Skeletal muscle satellite cell (primary cell): ENCODE measurements around the gene MAS1.

ENCODE experiments used
- H3K27me3 ChIP-seq: 2 replicates; pipeline ENCODE4 v1.7.0; 2013; ENCODE audit warnings: low read length; ENCODE audit not compliant: control insufficient read depth, insufficient read depth
- H3K36me3 ChIP-seq: 2 replicates; pipeline ENCODE4 v1.7.0; 2013; ENCODE audit warnings: mild to moderate bottlenecking, control low read depth, low read length; ENCODE audit not compliant: insufficient read depth
- H3K4me1 ChIP-seq: 2 replicates; pipeline ENCODE4 v1.7.0; 2013; ENCODE audit warnings: low read length; ENCODE audit not compliant: control insufficient read depth, insufficient read depth
- H3K4me2 ChIP-seq: 2 replicates; pipeline ENCODE4 v1.7.0; 2013; ENCODE audit warnings: mild to moderate bottlenecking, low read length
- H3K4me3 ChIP-seq: 2 replicates; pipeline ENCODE4 v1.7.0; 2013; ENCODE audit warnings: low read length
- H3K9ac ChIP-seq: 2 replicates; pipeline ENCODE4 v1.7.0; 2013; ENCODE audit warnings: mild to moderate bottlenecking, low read depth, low read length, moderate library complexity
- H3K9me3 ChIP-seq: replicated peaks from 2 replicates; pipeline ENCODE4 v1.7.0; 2013; ENCODE audit warnings: mild to moderate bottlenecking, control low read depth, low read length

Gene MAS1

GRCh38 chr6:159904497-159904911 lies 13.7 kb downstream of the MAS1 start:
- Histone ChIP-seq H3K4me3 (no peak overlapping the region), H3K36me3 (no peaks in the 10 kb centered on the region), H3K9me3 (no peaks in the 10 kb centered on the region), H3K4me1 (peaks cover 22% of the 10 kb centered on the region), H3K27me3 (no peaks in the 10 kb centered on the region), H3K9ac (no peak overlapping the region), H3K4me2 (no peak overlapping the region)

GRCh38 chr6:159906400-159906799 lies 15.6 kb downstream of the MAS1 start:
- no peak overlapping the region for H3K9ac ChIP-seq
- H3K4me1 ChIP-seq: peaks cover 6% of the 10 kb centered on the region
- H3K4me2 ChIP-seq: no peak overlapping the region
- peaks cover 10% of the 10 kb centered on the region for H3K27me3 ChIP-seq
- no peaks in the 10 kb centered on the region for H3K36me3 ChIP-seq
- H3K4me3 ChIP-seq: no peak overlapping the region
- H3K9me3 ChIP-seq: no peaks in the 10 kb centered on the region

GRCh38 chr6:159908535-159908934 lies 17.7 kb downstream of the MAS1 start:
- no peak overlapping the region for H3K9ac ChIP-seq
- H3K27me3 ChIP-seq: peaks cover 10% of the 10 kb centered on the region
- H3K4me3 ChIP-seq: no peak overlapping the region

GRCh38 chr6:159908979-159909378 lies 18.2 kb downstream of the MAS1 start:
- Histone ChIP-seq H3K4me3 (no peak overlapping the region), H3K4me2 (no peak overlapping the region), H3K9me3 (no peaks in the 10 kb centered on the region), H3K36me3 (no peaks in the 10 kb centered on the region), H3K9ac (no peak overlapping the region), H3K4me1 (no peaks in the 10 kb centered on the region), H3K27me3 (peaks cover 12% of the 10 kb centered on the region)

More at GRCh38 chr6:159908535-159908934, 17.7 kb downstream of the MAS1 start:
- Histone ChIP-seq H3K4me1 (no peaks in the 10 kb centered on the region), H3K9me3 (no peaks in the 10 kb centered on the region), H3K36me3 (no peaks in the 10 kb centered on the region), H3K4me2 (no peak overlapping the region)

- peaks cover 13% of the 10 kb centered on the region for H3K27me3 ChIP-seq
These were observed 19.6 kb downstream of the MAS1 start for GRCh38 chr6:159910342-159910741.

GRCh38 chr6:159913375-159913774 lies 22.6 kb downstream of the MAS1 start:
- no peak overlapping the region for H3K4me2 ChIP-seq
- H3K4me1 ChIP-seq: no peaks in the 10 kb centered on the region
- no peaks in the 10 kb centered on the region for H3K36me3 ChIP-seq
- H3K27me3 ChIP-seq: peaks cover 13% of the 10 kb centered on the region
- H3K9ac ChIP-seq: no peak overlapping the region
- no peak overlapping the region for H3K4me3 ChIP-seq
- no peaks in the 10 kb centered on the region for H3K9me3 ChIP-seq

More at GRCh38 chr6:159910342-159910741, 19.6 kb downstream of the MAS1 start:
- H3K9ac ChIP-seq: no peak overlapping the region
- no peaks in the 10 kb centered on the region for H3K36me3 ChIP-seq
- no peak overlapping the region for H3K4me3 ChIP-seq
- H3K9me3 ChIP-seq: no peaks in the 10 kb centered on the region
- no peak overlapping the region for H3K4me2 ChIP-seq
- no peaks in the 10 kb centered on the region for H3K4me1 ChIP-seq

- Histone ChIP-seq H3K9ac (no peak overlapping the region), H3K4me1 (peaks cover 6% of the 10 kb centered on the region), H3K4me2 (no peak overlapping the region), H3K9me3 (no peaks in the 10 kb centered on the region), H3K4me3 (no peak overlapping the region), H3K27me3 (peaks cover 13% of the 10 kb centered on the region), H3K36me3 (no peaks in the 10 kb centered on the region)
These were observed 23.2 kb downstream of the MAS1 start for GRCh38 chr6:159913862-159914564.

- Histone ChIP-seq H3K4me1 (peaks cover 11% of the 10 kb centered on the region), H3K36me3 (no peaks in the 10 kb centered on the region), H3K27me3 (peaks cover 13% of the 10 kb centered on the region), H3K4me3 (no peak overlapping the region), H3K9me3 (no peaks in the 10 kb centered on the region), H3K4me2 (no peak overlapping the region), H3K9ac (no peak overlapping the region)
These were observed 23.8 kb downstream of the MAS1 start for GRCh38 chr6:159914565-159914923.

- Histone ChIP-seq H3K4me3 (no peak overlapping the region), H3K36me3 (no peaks in the 10 kb centered on the region), H3K9ac (no peak overlapping the region), H3K27me3 (peaks cover 9% of the 10 kb centered on the region), H3K4me1 (peaks cover 14% of the 10 kb centered on the region), H3K9me3 (no peaks in the 10 kb centered on the region), H3K4me2 (no peak overlapping the region)
These were observed 24.6 kb downstream of the MAS1 start for GRCh38 chr6:159915397-159915796.

GRCh38 chr6:159916237-159916636 lies 25.4 kb downstream of the MAS1 start:
- Histone ChIP-seq H3K4me3 (no peak overlapping the region), H3K4me2 (no peak overlapping the region), H3K36me3 (no peaks in the 10 kb centered on the region), H3K9ac (no peak overlapping the region), H3K27me3 (peaks cover 3% of the 10 kb centered on the region), H3K9me3 (no peaks in the 10 kb centered on the region), H3K4me1 (peaks cover 14% of the 10 kb centered on the region)

- peaks cover 3% of the 10 kb centered on the region for H3K27me3 ChIP-seq
These were observed 26.0 kb downstream of the MAS1 start for GRCh38 chr6:159916752-159917151.

GRCh38 chr6:159919011-159919511 lies 28.3 kb downstream of the MAS1 start:
- H3K36me3 ChIP-seq: no peaks in the 10 kb centered on the region
- H3K9me3 ChIP-seq: no peaks in the 10 kb centered on the region
- peak overlapping the region; percentile 52 for H3K4me2 ChIP-seq
- peaks cover 14% of the 10 kb centered on the region for H3K4me1 ChIP-seq
- H3K9ac ChIP-seq: peak overlapping the region; percentile 19
- H3K27me3 ChIP-seq: peaks cover under 1% of the 10 kb centered on the region
- no peak overlapping the region for H3K4me3 ChIP-seq

More at GRCh38 chr6:159916752-159917151, 26.0 kb downstream of the MAS1 start:
- Histone ChIP-seq H3K36me3 (no peaks in the 10 kb centered on the region), H3K9ac (no peak overlapping the region), H3K9me3 (no peaks in the 10 kb centered on the region), H3K4me2 (no peak overlapping the region), H3K4me3 (no peak overlapping the region), H3K4me1 (peaks cover 14% of the 10 kb centered on the region)
